ENCODE data around the gene KCNN3. TPM values are rescaled to one million over a fixed set of nuclear protein-coding genes. Genes with fewer than 3 reads are reported as not detected.

KCNN3 gene
- total RNA-seq, 5 donors from 2014 or later (not counting 1 experiment from before 2014, with no cell fraction given), result 0.03 to 0.23 (median 0.18) TPM

GRCh38 chr1:154726443-154726842, 143.6 kb downstream of the KCNN3 start:
- peaks cover 0 to 12% of the 10 kb centered on the region in 2 donors for H3K27me3 Mint-ChIP-seq
- POLR2A ChIA-PET, result no interaction called here

DNA sequence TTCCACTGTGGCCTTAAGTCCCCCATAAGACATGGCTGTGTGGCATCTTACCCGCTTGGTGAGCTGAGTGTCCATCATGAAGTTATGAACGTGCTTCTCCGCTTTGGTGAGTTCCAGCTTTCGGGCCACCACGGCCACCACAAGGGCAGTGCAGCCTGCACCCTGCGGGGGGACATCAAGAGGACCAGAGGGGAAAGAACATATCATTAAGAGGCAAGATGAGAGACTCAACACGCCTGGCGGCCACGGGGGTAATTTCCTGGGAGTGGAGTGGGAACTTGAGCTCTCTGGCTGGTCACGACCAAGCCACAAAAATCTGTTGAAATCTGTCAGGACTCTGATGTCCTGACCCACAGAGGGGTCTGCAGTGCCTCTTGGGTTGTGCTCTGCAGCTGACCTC, 144.2 kb downstream of the KCNN3 start:
- no peaks in the 10 kb centered on the region for H3K9me3 ChIP-seq
- ChIA-PET POLR2A (no interaction called here), CTCF (no interaction called here)
- H3K9me3 Mint-ChIP-seq, result no peaks in the 10 kb centered on the region
- H3K4me3 ChIP-seq (ENCODE audit: control insufficient read depth in 1 of 2, extremely low read depth in 1 of 2, low read length in 1 of 2), result no peak overlapping the region
- H3K27ac Mint-ChIP-seq, result no peak overlapping the region
- H3K4me1 ChIP-seq (ENCODE audit: control insufficient read depth in 1 of 2, extremely low read depth in 1 of 2, insufficient read depth in 2 of 2, low read length in 2 of 2), result peaks cover 0 to 2% of the 10 kb centered on the region in 2 experiments
- H3K36me3 Mint-ChIP-seq, result no peaks in the 10 kb centered on the region
- H3K27me3 ChIP-seq (replicated peaks in 1 of 2; ENCODE audit: control insufficient read depth in 2 of 2, extremely low read depth in 1 of 2, insufficient read depth in 2 of 2, low read length in 1 of 2), result peaks cover 0 to 20% of the 10 kb centered on the region in 2 experiments
- no peak overlapping the region for H3K27ac ChIP-seq (ENCODE audit: low read length)
- WGBS (ENCODE audit: insufficient coverage), result 81% methylated on average over 10 of the region's 10 CpGs
- H3K4me3 Mint-ChIP-seq, result no peak overlapping the region
- ATAC-seq (replicated peaks in 1 of 4) (no peak), DNase-seq (no peak)
- H3K4me1 Mint-ChIP-seq, result peaks cover 0 to 5% (median 1%) of the 10 kb centered on the region in 3 donors
- peaks cover 0 to 12% of the 10 kb centered on the region in 2 donors for H3K27me3 Mint-ChIP-seq
- H3K36me3 ChIP-seq (ENCODE audit: control insufficient read depth in 2 of 2, extremely low read depth in 1 of 2, insufficient read depth in 1 of 2, low read length in 1 of 2), result no peaks in the 10 kb centered on the region

More at GRCh38 chr1:154726443-154726842, 143.6 kb downstream of the KCNN3 start:
- H3K27ac ChIP-seq (ENCODE audit: low read length), result no peak overlapping the region
- no peak overlapping the region for H3K4me3 ChIP-seq (ENCODE audit: control insufficient read depth in 1 of 2, extremely low read depth in 1 of 2, low read length in 1 of 2)
- H3K4me1 ChIP-seq (ENCODE audit: control insufficient read depth in 1 of 2, extremely low read depth in 1 of 2, insufficient read depth in 2 of 2, low read length in 2 of 2), result no peaks in the 10 kb centered on the region
- no peaks in the 10 kb centered on the region for H3K36me3 ChIP-seq (ENCODE audit: control insufficient read depth in 2 of 2, extremely low read depth in 1 of 2, insufficient read depth in 1 of 2, low read length in 1 of 2)
- no peaks in the 10 kb centered on the region for H3K9me3 ChIP-seq
- Mint-ChIP-seq H3K27ac (no peak overlapping the region), H3K36me3 (no peaks in the 10 kb centered on the region), H3K9me3 (no peaks in the 10 kb centered on the region), H3K4me1 (peaks cover 0 to 5% (median 0%) of the 10 kb centered on the region in 3 donors), H3K4me3 (no peak overlapping the region)
- DNase-seq (no peak), ATAC-seq (replicated peaks in 1 of 4) (peak in 2 of 4 experiments; percentile 56 to 61)
- CTCF ChIA-PET, result no interaction called here
- H3K27me3 ChIP-seq (replicated peaks in 1 of 2; ENCODE audit: control insufficient read depth in 2 of 2, extremely low read depth in 1 of 2, insufficient read depth in 2 of 2, low read length in 1 of 2), result peaks cover 0 to 25% of the 10 kb centered on the region in 2 experiments
- WGBS (ENCODE audit: insufficient coverage), result 21% methylated on average over 7 of the region's 10 CpGs

DNA sequence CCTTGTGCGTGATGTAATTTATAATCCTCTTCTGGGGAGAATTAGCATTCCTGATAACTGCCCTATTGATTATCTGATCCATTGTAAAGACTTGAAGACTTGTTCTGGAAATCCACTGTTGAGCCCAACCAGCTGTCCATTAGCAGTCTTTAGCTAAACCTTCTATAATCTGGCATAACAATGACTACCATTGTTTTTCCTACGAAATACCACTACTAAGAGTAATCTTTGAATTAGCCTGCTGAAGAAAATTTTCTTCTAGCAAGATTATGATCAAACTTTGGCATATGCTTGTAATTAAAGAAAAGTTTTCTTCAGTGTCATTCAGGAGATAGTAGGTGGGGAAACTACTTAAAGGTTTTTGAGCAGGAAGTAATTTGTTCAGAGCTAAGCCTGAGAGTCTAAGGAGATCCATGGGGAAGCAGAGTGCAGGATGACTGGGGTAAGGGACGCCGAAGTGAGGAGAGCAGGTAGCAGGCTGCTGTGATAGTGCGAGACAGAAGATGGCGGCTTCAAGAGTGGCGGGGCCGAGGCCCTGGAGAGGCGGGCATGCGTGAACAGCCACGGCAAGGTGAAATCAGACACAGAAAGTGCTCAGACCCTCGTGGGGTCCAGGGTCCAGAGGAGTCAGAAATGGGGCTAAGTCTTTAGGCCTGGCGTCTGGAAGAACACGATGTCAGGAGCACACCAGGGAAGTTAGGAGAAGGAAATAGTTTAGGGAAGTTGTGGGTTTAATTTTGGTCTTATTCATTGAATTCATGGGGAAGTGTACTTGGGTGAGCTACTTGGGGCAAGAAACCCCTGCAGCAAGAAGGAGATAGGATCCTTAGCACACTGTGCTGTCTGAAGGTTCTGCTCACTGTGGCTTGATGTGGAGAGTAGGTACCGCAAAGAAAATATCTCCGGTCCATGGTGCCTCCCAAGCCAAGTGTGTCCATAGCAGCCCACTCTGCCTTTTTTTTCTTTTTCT, 149.5 kb downstream of the KCNN3 start:
- H3K4me3 Mint-ChIP-seq, result peak overlapping the region in 1 of 3 donors; percentile 20
- DNase-seq (no peak), ATAC-seq (replicated peaks in 1 of 4) (no peak)
- no peaks in the 10 kb centered on the region for H3K9me3 ChIP-seq
- H3K9me3 Mint-ChIP-seq, result no peaks in the 10 kb centered on the region
- no peaks in the 10 kb centered on the region for H3K27me3 Mint-ChIP-seq
- peaks cover 0 to under 1% of the 10 kb centered on the region in 2 experiments for H3K27me3 ChIP-seq (replicated peaks in 1 of 2; ENCODE audit: control insufficient read depth in 2 of 2, extremely low read depth in 1 of 2, insufficient read depth in 2 of 2, low read length in 1 of 2)
- no peaks in the 10 kb centered on the region for H3K36me3 ChIP-seq (ENCODE audit: control insufficient read depth in 2 of 2, extremely low read depth in 1 of 2, insufficient read depth in 1 of 2, low read length in 1 of 2)
- ChIA-PET POLR2A (no interaction called here), CTCF (no interaction called here)
- H3K27ac Mint-ChIP-seq, result no peak overlapping the region
- H3K4me1 Mint-ChIP-seq, result peaks cover 23 to 35% (median 23%) of the 10 kb centered on the region in 3 donors
- 61% methylated on average over 7 of the region's 16 CpGs for WGBS (ENCODE audit: insufficient coverage)
- no peak overlapping the region for H3K4me3 ChIP-seq (ENCODE audit: control insufficient read depth in 1 of 2, extremely low read depth in 1 of 2, low read length in 1 of 2)
- H3K4me1 ChIP-seq (ENCODE audit: control insufficient read depth in 1 of 2, extremely low read depth in 1 of 2, insufficient read depth in 2 of 2, low read length in 2 of 2), result peaks cover 9% of the 10 kb centered on the region in 2 experiments
- no peaks in the 10 kb centered on the region for H3K36me3 Mint-ChIP-seq
- no peak overlapping the region for H3K27ac ChIP-seq (ENCODE audit: low read length)

DNA sequence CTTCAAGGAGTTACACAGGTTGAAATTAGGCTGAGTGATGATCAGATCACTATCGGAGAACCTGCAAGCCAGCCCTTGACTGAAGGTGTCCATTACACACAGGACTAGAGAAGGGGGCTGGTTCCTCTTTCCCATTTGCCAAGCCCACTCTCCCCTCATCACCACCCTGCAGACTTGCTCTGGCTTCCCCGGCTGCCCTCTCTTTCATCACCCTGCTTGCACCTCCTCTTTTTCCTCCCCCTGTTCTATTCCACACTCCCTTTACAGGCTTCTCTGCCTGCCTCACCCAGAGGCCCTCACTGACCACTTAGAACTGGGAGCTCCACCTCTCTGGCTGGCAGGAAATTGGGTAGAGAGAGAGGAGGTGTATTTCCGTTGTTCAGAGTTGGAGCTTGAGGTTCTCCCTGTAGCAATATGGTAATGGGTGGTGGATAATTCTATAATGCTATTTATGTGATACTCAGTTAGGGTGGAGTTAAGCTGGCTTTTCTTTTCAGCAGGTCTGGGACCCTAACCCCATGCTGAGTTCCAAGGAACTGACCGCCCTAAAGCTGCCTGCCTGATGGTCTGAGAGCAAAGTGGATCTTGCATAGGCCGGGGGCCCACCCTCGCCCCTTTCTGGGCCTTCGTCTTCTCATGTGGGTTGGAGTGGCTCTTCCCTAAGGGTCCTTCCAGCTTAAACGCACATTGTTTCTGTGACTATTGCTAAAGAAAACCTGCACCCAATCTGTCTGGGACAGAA, 150.3 kb downstream of the KCNN3 start:
- peaks cover 9 to 13% of the 10 kb centered on the region in 2 experiments for H3K4me1 ChIP-seq (ENCODE audit: control insufficient read depth in 1 of 2, extremely low read depth in 1 of 2, insufficient read depth in 2 of 2, low read length in 2 of 2)
- H3K27me3 Mint-ChIP-seq, result no peaks in the 10 kb centered on the region
- peak overlapping the region in 1 of 3 donors; percentile 20 for H3K4me3 Mint-ChIP-seq
- H3K9me3 ChIP-seq, result no peaks in the 10 kb centered on the region
- H3K27ac ChIP-seq (ENCODE audit: low read length), result no peak overlapping the region
- DNase-seq (no peak), ATAC-seq (replicated peaks in 1 of 4) (peak in 2 of 4 experiments; percentile 54 to 64)
- ChIA-PET CTCF (no interaction called here), POLR2A (interaction anchor here in 1 of 2 donors (0.6 kb wide), 1 partner anchor 430 kb away, joined by 4 read pairs; no protein-coding TSS in a partner anchor)
- no peak overlapping the region for H3K4me3 ChIP-seq (ENCODE audit: control insufficient read depth in 1 of 2, extremely low read depth in 1 of 2, low read length in 1 of 2)
- peaks cover 25 to 38% (median 28%) of the 10 kb centered on the region in 3 donors for H3K4me1 Mint-ChIP-seq
- no peaks in the 10 kb centered on the region for H3K36me3 Mint-ChIP-seq
- H3K27me3 ChIP-seq (replicated peaks in 1 of 2; ENCODE audit: control insufficient read depth in 2 of 2, extremely low read depth in 1 of 2, insufficient read depth in 2 of 2, low read length in 1 of 2), result no peaks in the 10 kb centered on the region
- whole genome bisulfite sequencing (ENCODE audit: insufficient coverage), result 90% methylated on average over 5 of the region's 8 CpGs
- no peaks in the 10 kb centered on the region for H3K9me3 Mint-ChIP-seq
- H3K36me3 ChIP-seq (ENCODE audit: control insufficient read depth in 2 of 2, extremely low read depth in 1 of 2, insufficient read depth in 1 of 2, low read length in 1 of 2), result no peaks in the 10 kb centered on the region
- peak overlapping the region in 1 of 2 donors; percentile 25 for H3K27ac Mint-ChIP-seq

DNA sequence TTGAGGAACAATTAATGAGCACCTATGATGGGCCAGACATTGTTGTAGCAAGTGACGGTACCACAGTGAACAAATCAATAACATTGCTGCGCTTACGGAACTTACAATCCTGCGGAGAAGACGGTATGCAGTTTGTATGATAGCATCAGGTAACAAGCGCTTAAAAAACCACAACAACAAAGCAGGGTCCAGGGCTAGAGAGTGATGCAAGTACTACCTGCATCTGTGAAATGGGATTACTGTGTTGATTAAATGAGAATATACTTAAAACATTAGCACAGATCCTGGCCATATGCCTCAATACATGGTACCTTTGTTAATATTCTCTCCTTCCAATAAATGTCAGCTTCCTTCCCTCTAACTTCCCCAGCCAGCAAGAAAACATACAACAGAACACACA, 151.5 kb downstream of the KCNN3 start:
- no peak for ATAC-seq (replicated peaks in 1 of 4)
- H3K36me3 Mint-ChIP-seq, result no peaks in the 10 kb centered on the region

DNA sequence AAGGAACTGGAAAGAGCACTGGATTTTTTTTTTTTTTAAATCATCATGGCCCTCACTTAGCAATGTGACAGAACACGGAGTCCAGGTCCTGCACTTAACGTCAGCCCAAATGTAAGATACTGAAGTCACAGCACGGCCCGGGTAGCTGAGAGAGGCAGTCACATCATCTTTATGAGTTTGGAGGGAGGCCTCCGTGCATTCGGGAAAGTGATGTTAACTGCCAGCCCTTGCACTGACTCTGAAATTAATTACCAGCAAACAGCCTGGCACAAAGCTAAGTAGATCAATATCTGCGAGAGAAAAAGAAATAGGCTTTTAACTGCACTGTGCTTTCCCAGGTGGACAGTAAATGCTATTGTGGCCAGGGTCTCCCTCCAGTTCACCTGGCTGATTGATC, 152.6 kb downstream of the KCNN3 start:
- DNase-seq (no peak), ATAC-seq (replicated peaks in 1 of 4) (no peak)
- H3K9me3 Mint-ChIP-seq, result no peaks in the 10 kb centered on the region
- Histone ChIP-seq H3K4me1 (ENCODE audit: control insufficient read depth in 1 of 2, extremely low read depth in 1 of 2, insufficient read depth in 2 of 2, low read length in 2 of 2) (peaks cover 9 to 16% of the 10 kb centered on the region in 2 experiments), H3K4me3 (ENCODE audit: control insufficient read depth in 1 of 2, extremely low read depth in 1 of 2, low read length in 1 of 2) (no peak overlapping the region), H3K36me3 (ENCODE audit: control insufficient read depth in 2 of 2, extremely low read depth in 1 of 2, insufficient read depth in 1 of 2, low read length in 1 of 2) (no peaks in the 10 kb centered on the region), H3K27me3 (replicated peaks in 1 of 2; ENCODE audit: control insufficient read depth in 2 of 2, extremely low read depth in 1 of 2, insufficient read depth in 2 of 2, low read length in 1 of 2) (peaks cover 0 to 5% of the 10 kb centered on the region in 2 experiments), H3K27ac (ENCODE audit: low read length) (no peak overlapping the region), H3K9me3 (no peaks in the 10 kb centered on the region)
- H3K4me1 Mint-ChIP-seq, result peaks cover 25 to 38% (median 28%) of the 10 kb centered on the region in 3 donors
- no peaks in the 10 kb centered on the region for H3K27me3 Mint-ChIP-seq
- CTCF ChIA-PET, result no interaction called here
- POLR2A ChIA-PET, result interaction anchor here in 1 of 2 donors (0.6 kb wide), 1 partner anchor 333 kb away, joined by 3 read pairs; the partner anchor contains the start of gene ADAM15
- H3K27ac Mint-ChIP-seq, result no peak overlapping the region
- 96% methylated on average over 5 of the region's 7 CpGs for WGBS (ENCODE audit: insufficient coverage)
- no peak overlapping the region for H3K4me3 Mint-ChIP-seq
- H3K36me3 Mint-ChIP-seq, result no peaks in the 10 kb centered on the region

More for the DNA sequence above, 151.5 kb downstream of the KCNN3 start:
- no peaks in the 10 kb centered on the region for H3K27me3 ChIP-seq (replicated peaks in 1 of 2; ENCODE audit: control insufficient read depth in 2 of 2, extremely low read depth in 1 of 2, insufficient read depth in 2 of 2, low read length in 1 of 2)
- H3K4me3 ChIP-seq (ENCODE audit: control insufficient read depth in 1 of 2, extremely low read depth in 1 of 2, low read length in 1 of 2), result no peak overlapping the region
- no peaks in the 10 kb centered on the region for H3K9me3 Mint-ChIP-seq
- H3K27me3 Mint-ChIP-seq, result no peaks in the 10 kb centered on the region
- no peak overlapping the region for H3K27ac Mint-ChIP-seq
- H3K4me3 Mint-ChIP-seq, result no peak overlapping the region
- DNase-seq, result no peak
- H3K9me3 ChIP-seq, result no peaks in the 10 kb centered on the region
- no peak overlapping the region for H3K27ac ChIP-seq (ENCODE audit: low read length)
- H3K36me3 ChIP-seq (ENCODE audit: control insufficient read depth in 2 of 2, extremely low read depth in 1 of 2, insufficient read depth in 1 of 2, low read length in 1 of 2), result no peaks in the 10 kb centered on the region
- CTCF ChIA-PET, result interaction anchor here in 1 of 2 donors (0.6 kb wide), 1 partner anchor 73 kb away, joined by 3 read pairs; no protein-coding TSS in a partner anchor
- H3K4me1 Mint-ChIP-seq, result peaks cover 25 to 38% (median 28%) of the 10 kb centered on the region in 3 donors
- H3K4me1 ChIP-seq (ENCODE audit: control insufficient read depth in 1 of 2, extremely low read depth in 1 of 2, insufficient read depth in 2 of 2, low read length in 2 of 2), result peaks cover 9 to 16% of the 10 kb centered on the region in 2 experiments
- POLR2A ChIA-PET, result no interaction called here
- 100% methylated on average over 3 of the region's 6 CpGs for WGBS (ENCODE audit: insufficient coverage)
